ENCODE results near the gene ZHX3.

- TF ChIP-seq CTCF (IDR thresholded peaks at IDR 0.05) = no peak
- no peak for TF ChIP-seq POLR2A (IDR thresholded peaks at IDR 0.05)
These were observed 45.2 kb downstream of the ZHX3 start for GRCh38 chr20:41272339-41272738.
